Liver (tissue), 9 donors: Measurements from ENCODE around the gene YAE1. TPM values are rescaled to one million over a fixed set of nuclear protein-coding genes. Genes with fewer than 3 reads are reported as not detected.

ENCODE experiments used
- DNase-seq: peaks from one replicate; pipeline ENCODE4 v3.0.0-alpha.2; 2017; ENCODE audit warnings: low spot score
- H3K27ac ChIP-seq, 2 donors: one replicate each; pipeline ENCODE4 v1.7.0; 2013; ENCODE audit warnings: inconsistent platforms in 2 of 2, low read length in 2 of 2, control low read depth in 1 of 2, low read depth in 1 of 2, mild to moderate bottlenecking in 1 of 2
- H3K27me3 ChIP-seq, 4 donors: one replicate each; pipeline versions ENCODE4 v1.6.1 to v1.7.0; 2013; ENCODE audit warnings: low read length in 3 of 4, inconsistent platforms in 1 of 4, mild to moderate bottlenecking in 1 of 4, moderate library complexity in 1 of 4; ENCODE audit not compliant: control insufficient read depth in 4 of 4, insufficient read depth in 4 of 4
- H3K36me3 ChIP-seq, 4 donors: one replicate each; pipeline versions ENCODE4 v1.6.1 to v1.7.0; 2013; ENCODE audit warnings: low read length in 3 of 4, mild to moderate bottlenecking in 3 of 4, low read depth in 1 of 4, moderate library complexity in 1 of 4; ENCODE audit not compliant: control insufficient read depth in 4 of 4, insufficient read depth in 3 of 4
- H3K4me1 ChIP-seq, 4 donors: one replicate each; pipeline versions ENCODE4 v1.6.1 to v1.7.0; 2013; ENCODE audit warnings: low read length in 3 of 4, mild to moderate bottlenecking in 3 of 4, moderate library complexity in 1 of 4; ENCODE audit not compliant: control insufficient read depth in 4 of 4, insufficient read depth in 4 of 4
- H3K4me3 ChIP-seq, 3 donors: one replicate each; pipeline versions ENCODE4 v1.6.1 to v1.7.0; 2013; ENCODE audit warnings: low read length in 3 of 3, control low read depth in 1 of 3, low read depth in 1 of 3, mild to moderate bottlenecking in 1 of 3
- H3K9ac ChIP-seq, 2 donors: one replicate each; pipeline ENCODE4 v1.7.0; 2013; ENCODE audit warnings: low read length in 2 of 2, mild to moderate bottlenecking in 2 of 2, moderate library complexity in 2 of 2, control low read depth in 1 of 2, low read depth in 1 of 2
- H3K9me3 ChIP-seq, 4 donors: one replicate each; pipeline versions ENCODE4 v1.6.1 to v1.7.0; 2013; ENCODE audit warnings: low read length in 3 of 4; ENCODE audit not compliant: control insufficient read depth in 4 of 4
- EGR1 ChIP-seq, 2 donors: IDR thresholded peaks; 2 replicates each; pipeline ENCODE4 v1.6.1; 2016 to 2018; ENCODE audit warnings: antibody characterized with exemption in 2 of 2, low read depth in 2 of 2
- FOXA2 ChIP-seq: IDR thresholded peaks from 2 replicates; pipeline ENCODE4 v1.6.1; 2016; ENCODE audit warnings: antibody characterized with exemption
- GABPA ChIP-seq, 2 donors: IDR thresholded peaks in 1 of 2; conservative IDR thresholded peaks in 1 of 2; 2 replicates each; pipeline ENCODE4 v1.6.1; 2016; ENCODE audit warnings: antibody characterized with exemption in 2 of 2, mild to moderate bottlenecking in 1 of 2, moderate library complexity in 1 of 2
- HNF4A ChIP-seq, 2 donors: conservative IDR thresholded peaks; 2 replicates each; pipeline ENCODE4 v1.6.1; 2016; ENCODE audit warnings: antibody characterized with exemption in 2 of 2, mild to moderate bottlenecking in 2 of 2
- HNF4G ChIP-seq: IDR thresholded peaks from 2 replicates; pipeline ENCODE4 v1.6.1; 2016; ENCODE audit warnings: antibody characterized with exemption
- JUND ChIP-seq, 2 donors: IDR thresholded peaks; 2 replicates each; pipeline ENCODE4 v1.6.1; 2016; ENCODE audit warnings: antibody characterized with exemption in 2 of 2
- RAD21 ChIP-seq, 2 donors: IDR thresholded peaks; 2 replicates each; pipeline ENCODE4 v1.6.1; 2016; ENCODE audit warnings: antibody characterized with exemption in 2 of 2, mild to moderate bottlenecking in 2 of 2
- RXRA ChIP-seq, 2 donors: IDR thresholded peaks; 2 replicates each; pipeline ENCODE4 v1.6.1; 2017 to 2018; ENCODE audit warnings: antibody characterized with exemption in 2 of 2, mild to moderate bottlenecking in 1 of 2
- SP1 ChIP-seq: IDR thresholded peaks from 2 replicates; pipeline ENCODE4 v1.6.1; 2018; ENCODE audit warnings: antibody characterized with exemption, mild to moderate bottlenecking
- TAF1 ChIP-seq: conservative IDR thresholded peaks from 2 replicates; pipeline ENCODE4 v1.6.1; 2016; ENCODE audit warnings: antibody characterized with exemption, mild to moderate bottlenecking
- ZBTB33 ChIP-seq: IDR thresholded peaks from 2 replicates; pipeline ENCODE4 v1.6.1; 2016; ENCODE audit warnings: antibody characterized with exemption
- WGBS: extraction: QIAGEN DNeasy Blood & Tissue Kit; methylation state at CpG from one replicate; pipeline ENCODE4 v1.1.7; 2013; 5-methylcytosine and 5-hydroxymethylcytosine counted together
- polyA plus RNA-seq, 2 donors: library from polyadenylated mRNA; stranded (reverse) in 1 of 2; unstranded in 1 of 2; fragments of 200-250 nt in 1 of 2; fragments of >200 nt in 1 of 2; fragmentation: Nextera tagmentation in 1 of 2; extraction: Ambion mirVana in 1 of 2; gene quantifications; one replicate each; pipeline versions ENCODE4 v1.2.1 to v1.2.3, GENCODE V29; 2013 to 2015
- total RNA-seq, 2 donors: library from RNA; depleted of rRNA; stranded (reverse); fragments of >200 nt; gene quantifications; one replicate each; pipeline ENCODE4 v1.2.3, GENCODE V29; 2014
- TF ChIP-seq, protein P1 (sequence below): IDR thresholded peaks from 2 replicates; pipeline ENCODE4 v1.6.1; 2016; ENCODE audit warnings: antibody characterized with exemption
- TF ChIP-seq, protein P2 (sequence below): fragments of 150-350 bp; IDR thresholded peaks from 2 replicates; pipeline ENCODE4 v1.5.1; 2017; ENCODE audit warnings: improper control_type of control experiment, low read depth, low read length; ENCODE audit not compliant: missing input control
- TF ChIP-seq, protein P3 (sequence below): IDR thresholded peaks from 2 replicates; pipeline ENCODE4 v1.6.1; 2016; ENCODE audit warnings: antibody characterized with exemption, mild to moderate bottlenecking
- TF ChIP-seq, protein P4 (sequence below): IDR thresholded peaks from 2 replicates; pipeline ENCODE4 v1.6.1; 2016; ENCODE audit warnings: antibody characterized with exemption
- donor health status: healthy.
- donor health status: healthy.
- donor health status: healthy.
- donor health status: healthy.
- donor health status: healthy.

YAE1 gene
- total and polyA plus RNA-seq, 4 donors, result 6.7 to 12.0 (median 9.9) TPM

GRCh38 chr7:39606352-39606751 is 40.1 kb downstream of the YAE1 start:
- WGBS, result 86% methylated on average over 2 of the region's 2 CpGs
- H3K9ac ChIP-seq, result no peak overlapping the region
- DNase-seq, result no peak
- TF ChIP-seq, protein P1, sequence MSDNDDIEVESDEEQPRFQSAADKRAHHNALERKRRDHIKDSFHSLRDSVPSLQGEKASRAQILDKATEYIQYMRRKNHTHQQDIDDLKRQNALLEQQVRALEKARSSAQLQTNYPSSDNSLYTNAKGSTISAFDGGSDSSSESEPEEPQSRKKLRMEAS, result no peak
- no peak for TF ChIP-seq GABPA (IDR thresholded peaks at IDR 0.05 in 1 of 2, conservative IDR thresholded peaks at IDR 0.05 in 1 of 2)
- no peaks in the 10 kb centered on the region for H3K9me3 ChIP-seq
- no peaks in the 10 kb centered on the region for H3K36me3 ChIP-seq
- no peaks in the 10 kb centered on the region for H3K27me3 ChIP-seq
- H3K4me1 ChIP-seq, result no peaks in the 10 kb centered on the region
- H3K27ac ChIP-seq, result no peak overlapping the region
- no peak overlapping the region for H3K4me3 ChIP-seq

GRCh38 chr7:39606941-39607340 is 40.7 kb downstream of the YAE1 start:
- TF ChIP-seq TAF1, result no peak
- TF ChIP-seq RXRA (IDR thresholded peaks at IDR 0.05), result no peak
- Histone ChIP-seq H3K27me3 (no peaks in the 10 kb centered on the region), H3K9me3 (no peaks in the 10 kb centered on the region), H3K4me3 (no peak overlapping the region), H3K4me1 (no peaks in the 10 kb centered on the region), H3K36me3 (no peaks in the 10 kb centered on the region), H3K9ac (no peak overlapping the region), H3K27ac (no peak overlapping the region)
- DNase-seq, result no peak
- 93% methylated on average over 2 of the region's 2 CpGs for WGBS

- Histone ChIP-seq H3K4me3 (no peak overlapping the region), H3K9me3 (no peaks in the 10 kb centered on the region), H3K27ac (no peak overlapping the region), H3K9ac (no peak overlapping the region), H3K27me3 (no peaks in the 10 kb centered on the region), H3K36me3 (no peaks in the 10 kb centered on the region), H3K4me1 (no peaks in the 10 kb centered on the region)
- DNase-seq, result no peak
- 92% methylated on average over 2 of the region's 2 CpGs for WGBS
- no peak for TF ChIP-seq JUND (IDR thresholded peaks at IDR 0.05)
These were observed 41.7 kb downstream of the YAE1 start for GRCh38 chr7:39607865-39608264.

GRCh38 chr7:39608278-39608677 is 42.1 kb downstream of the YAE1 start:
- no peak for TF ChIP-seq EGR1 (IDR thresholded peaks at IDR 0.05; ENCODE audit: low read depth in 2 of 2)
- no peak for TF ChIP-seq RXRA (IDR thresholded peaks at IDR 0.05)
- no peak for TF ChIP-seq FOXA2
- TF ChIP-seq HNF4G, result no peak
- no peak for TF ChIP-seq ZBTB33
- TF ChIP-seq, protein P2, sequence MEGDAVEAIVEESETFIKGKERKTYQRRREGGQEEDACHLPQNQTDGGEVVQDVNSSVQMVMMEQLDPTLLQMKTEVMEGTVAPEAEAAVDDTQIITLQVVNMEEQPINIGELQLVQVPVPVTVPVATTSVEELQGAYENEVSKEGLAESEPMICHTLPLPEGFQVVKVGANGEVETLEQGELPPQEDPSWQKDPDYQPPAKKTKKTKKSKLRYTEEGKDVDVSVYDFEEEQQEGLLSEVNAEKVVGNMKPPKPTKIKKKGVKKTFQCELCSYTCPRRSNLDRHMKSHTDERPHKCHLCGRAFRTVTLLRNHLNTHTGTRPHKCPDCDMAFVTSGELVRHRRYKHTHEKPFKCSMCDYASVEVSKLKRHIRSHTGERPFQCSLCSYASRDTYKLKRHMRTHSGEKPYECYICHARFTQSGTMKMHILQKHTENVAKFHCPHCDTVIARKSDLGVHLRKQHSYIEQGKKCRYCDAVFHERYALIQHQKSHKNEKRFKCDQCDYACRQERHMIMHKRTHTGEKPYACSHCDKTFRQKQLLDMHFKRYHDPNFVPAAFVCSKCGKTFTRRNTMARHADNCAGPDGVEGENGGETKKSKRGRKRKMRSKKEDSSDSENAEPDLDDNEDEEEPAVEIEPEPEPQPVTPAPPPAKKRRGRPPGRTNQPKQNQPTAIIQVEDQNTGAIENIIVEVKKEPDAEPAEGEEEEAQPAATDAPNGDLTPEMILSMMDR, result no peak
- no peak for TF ChIP-seq JUND (IDR thresholded peaks at IDR 0.05)
- no peak for TF ChIP-seq RAD21 (IDR thresholded peaks at IDR 0.05)
- TF ChIP-seq GABPA (IDR thresholded peaks at IDR 0.05 in 1 of 2, conservative IDR thresholded peaks at IDR 0.05 in 1 of 2), result no peak
- TF ChIP-seq, protein P3, sequence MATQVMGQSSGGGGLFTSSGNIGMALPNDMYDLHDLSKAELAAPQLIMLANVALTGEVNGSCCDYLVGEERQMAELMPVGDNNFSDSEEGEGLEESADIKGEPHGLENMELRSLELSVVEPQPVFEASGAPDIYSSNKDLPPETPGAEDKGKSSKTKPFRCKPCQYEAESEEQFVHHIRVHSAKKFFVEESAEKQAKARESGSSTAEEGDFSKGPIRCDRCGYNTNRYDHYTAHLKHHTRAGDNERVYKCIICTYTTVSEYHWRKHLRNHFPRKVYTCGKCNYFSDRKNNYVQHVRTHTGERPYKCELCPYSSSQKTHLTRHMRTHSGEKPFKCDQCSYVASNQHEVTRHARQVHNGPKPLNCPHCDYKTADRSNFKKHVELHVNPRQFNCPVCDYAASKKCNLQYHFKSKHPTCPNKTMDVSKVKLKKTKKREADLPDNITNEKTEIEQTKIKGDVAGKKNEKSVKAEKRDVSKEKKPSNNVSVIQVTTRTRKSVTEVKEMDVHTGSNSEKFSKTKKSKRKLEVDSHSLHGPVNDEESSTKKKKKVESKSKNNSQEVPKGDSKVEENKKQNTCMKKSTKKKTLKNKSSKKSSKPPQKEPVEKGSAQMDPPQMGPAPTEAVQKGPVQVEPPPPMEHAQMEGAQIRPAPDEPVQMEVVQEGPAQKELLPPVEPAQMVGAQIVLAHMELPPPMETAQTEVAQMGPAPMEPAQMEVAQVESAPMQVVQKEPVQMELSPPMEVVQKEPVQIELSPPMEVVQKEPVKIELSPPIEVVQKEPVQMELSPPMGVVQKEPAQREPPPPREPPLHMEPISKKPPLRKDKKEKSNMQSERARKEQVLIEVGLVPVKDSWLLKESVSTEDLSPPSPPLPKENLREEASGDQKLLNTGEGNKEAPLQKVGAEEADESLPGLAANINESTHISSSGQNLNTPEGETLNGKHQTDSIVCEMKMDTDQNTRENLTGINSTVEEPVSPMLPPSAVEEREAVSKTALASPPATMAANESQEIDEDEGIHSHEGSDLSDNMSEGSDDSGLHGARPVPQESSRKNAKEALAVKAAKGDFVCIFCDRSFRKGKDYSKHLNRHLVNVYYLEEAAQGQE, result no peak
- TF ChIP-seq SP1, result no peak
- TF ChIP-seq, protein P4, sequence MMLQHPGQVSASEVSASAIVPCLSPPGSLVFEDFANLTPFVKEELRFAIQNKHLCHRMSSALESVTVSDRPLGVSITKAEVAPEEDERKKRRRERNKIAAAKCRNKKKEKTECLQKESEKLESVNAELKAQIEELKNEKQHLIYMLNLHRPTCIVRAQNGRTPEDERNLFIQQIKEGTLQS, result no peak
- no peak for TF ChIP-seq HNF4A (conservative IDR thresholded peaks at IDR 0.05)
- Histone ChIP-seq H3K9me3 (no peaks in the 10 kb centered on the region), H3K9ac (no peak overlapping the region), H3K4me1 (no peaks in the 10 kb centered on the region), H3K27me3 (no peaks in the 10 kb centered on the region), H3K36me3 (no peaks in the 10 kb centered on the region), H3K4me3 (no peak overlapping the region), H3K27ac (no peak overlapping the region)
- DNase-seq, result no peak
- 68% methylated on average over 3 of the region's 3 CpGs for WGBS
